Cerebellar nuclear complex (tissue), 1 donor: ENCODE measurements around the gene IER3.

Source experiments
- DNase-seq, 2 experiments: peaks; one replicate each; lab custom pipeline; 2025; lab: John Stamatoyannopoulos, UW

IER3 gene

GRCh38 chr6:30747902-30748769 is 3.8 kb upstream of the IER3 start:
- DNase-seq = no peak

GRCh38 chr6:30747300-30747687 is 2.9 kb upstream of the IER3 start:
- DNase-seq = no peak

GRCh38 chr6:30743099-30744053 is 971 bp downstream of the IER3 start:
- DNase-seq = no peak

GRCh38 chr6:30742316-30743098 is 1.8 kb downstream of the IER3 start, which contains the start of gene FLOT1:
TSS of gene FLOT1 (minus strand) at chr6:30742687. CDS start at chr6:30742189, 498 bp downstream.
- peak in 1 of 2 experiments; percentile 74 for DNase-seq

- DNase-seq = no peak
Observed at GRCh38 chr6:30741789-30742315, 2.5 kb downstream of the IER3 start.

- no peak for DNase-seq
Observed at GRCh38 chr6:30741063-30741779, 3.1 kb downstream of the IER3 start.

GRCh38 chr6:30740540-30740870 is 3.8 kb downstream of the IER3 start:
- DNase-seq = no peak

- DNase-seq = no peak
Observed at GRCh38 chr6:30738532-30738931, 5.8 kb downstream of the IER3 start.

GRCh38 chr6:30735668-30736314 is 8.6 kb downstream of the IER3 start:
- DNase-seq = no peak

- DNase-seq = no peak
Observed at GRCh38 chr6:30732237-30732943, 12.0 kb downstream of the IER3 start.

GRCh38 chr6:30730601-30731435 is 13.5 kb downstream of the IER3 start:
- DNase-seq = no peak

GRCh38 chr6:30727920-30728553 is 16.3 kb downstream of the IER3 start:
- DNase-seq = no peak

GRCh38 chr6:30726506-30727413 is 17.6 kb downstream of the IER3 start:
- DNase-seq = no peak

GRCh38 chr6:30725713-30726505 is 18.4 kb downstream of the IER3 start:
- DNase-seq = no peak

- no peak for DNase-seq
Observed at GRCh38 chr6:30724906-30725667, 19.3 kb downstream of the IER3 start.
